Natural killer cell (primary cell): ENCODE data around the gene LAG3. TPM values are rescaled to one million over a fixed set of nuclear protein-coding genes. Genes with fewer than 3 reads are reported as not detected.

ENCODE experiments used
- ATAC-seq, 3 donors: fragments of 150-1000 bp in 2 of 3; fragments of 200-7000 bp in 1 of 3; cut with Tn5 transposase; 1 replicate in 1 of 3; 2 replicates in 2 of 3; pipeline ENCODE4 v1.10.0; 2021; ENCODE audit warnings: mild to moderate bottlenecking in 2 of 3, moderate library complexity in 2 of 3
- DNase-seq, 2 donors: peaks; one replicate each; pipeline versions ENCODE4 v3.0.0 to v3.0.0-alpha.2; 2013 to 2021; ENCODE audit warnings: mixed read lengths in 1 of 2
- H3K27ac ChIP-seq: one replicate; pipeline ENCODE4 v1.5.1; 2013; ENCODE audit warnings: mild to moderate bottlenecking, low read length
- H3K27me3 ChIP-seq: one replicate; pipeline ENCODE4 v1.6.1; 2013; ENCODE audit warnings: low read length; ENCODE audit not compliant: control insufficient read depth, insufficient read depth
- H3K36me3 ChIP-seq: one replicate; pipeline ENCODE4 v1.6.1; 2013; ENCODE audit warnings: low read length; ENCODE audit not compliant: control insufficient read depth, insufficient read depth
- H3K4me1 ChIP-seq: one replicate; pipeline ENCODE4 v1.6.1; 2013; ENCODE audit warnings: low read length; ENCODE audit not compliant: control insufficient read depth, insufficient read depth
- H3K4me3 ChIP-seq: one replicate; pipeline ENCODE4 v1.5.1; 2013; ENCODE audit warnings: low read length
- H3K9me3 ChIP-seq: one replicate; pipeline ENCODE4 v1.6.1; 2013; ENCODE audit warnings: low read length; ENCODE audit not compliant: control insufficient read depth, insufficient read depth
- H3K27ac Mint-ChIP-seq, 2 donors: one replicate each; pipeline ENCODE4 v1.8.0; 2022; ENCODE audit warnings: mild to moderate bottlenecking in 2 of 2, mixed read lengths in 2 of 2, moderate library complexity in 1 of 2
- H3K27me3 Mint-ChIP-seq, 2 donors: one replicate each; pipeline ENCODE4 v1.8.0; 2022; ENCODE audit warnings: low read depth in 2 of 2, mixed read lengths in 2 of 2
- H3K36me3 Mint-ChIP-seq: one replicate; pipeline ENCODE4 v1.8.0; 2022; ENCODE audit warnings: mixed read lengths
- H3K4me1 Mint-ChIP-seq, 2 donors: one replicate each; pipeline ENCODE4 v1.8.0; 2022; ENCODE audit warnings: mixed read lengths in 2 of 2
- H3K4me3 Mint-ChIP-seq: one replicate; pipeline ENCODE4 v1.8.0; 2022; ENCODE audit warnings: mild to moderate bottlenecking, moderate library complexity, mixed read lengths
- H3K9me3 Mint-ChIP-seq, 2 donors: one replicate each; pipeline ENCODE4 v1.8.0; 2022; ENCODE audit warnings: mixed read lengths in 2 of 2
- WGBS: methylation state at CpG from one replicate; pipeline ENCODE4 v1.1.7; 2013; ENCODE audit warnings: missing lambda C conversion rate; ENCODE audit not compliant: insufficient coverage; 5-methylcytosine and 5-hydroxymethylcytosine counted together
- intact Hi-C: fragments of 100-400 bp; cut with micrococcal nuclease; formaldehyde crosslinking; loops from one replicate; pipeline ENCODE4 v1.14.2; 2022
- total RNA-seq, 4 donors: library from RNA; stranded (reverse); fragments of 120-200 nt in 1 of 4; gene quantifications; one replicate each; pipeline versions ENCODE4 v1.2.3 to v1.2.4, GENCODE V29; 2013 to 2022
- TF ChIP-seq, protein P1 (sequence below): fragments of 200-600 bp; IDR thresholded peaks from one replicate; pipeline ENCODE4 v1.8.0; 2022; ENCODE audit warnings: antibody characterized with exemption

The LAG3 gene
- total RNA-seq, 3 donors from 2014 or later (not counting 1 experiment from before 2014, with no cell fraction given): 0.36 to 7.6 (median 0.78) TPM

DNA sequence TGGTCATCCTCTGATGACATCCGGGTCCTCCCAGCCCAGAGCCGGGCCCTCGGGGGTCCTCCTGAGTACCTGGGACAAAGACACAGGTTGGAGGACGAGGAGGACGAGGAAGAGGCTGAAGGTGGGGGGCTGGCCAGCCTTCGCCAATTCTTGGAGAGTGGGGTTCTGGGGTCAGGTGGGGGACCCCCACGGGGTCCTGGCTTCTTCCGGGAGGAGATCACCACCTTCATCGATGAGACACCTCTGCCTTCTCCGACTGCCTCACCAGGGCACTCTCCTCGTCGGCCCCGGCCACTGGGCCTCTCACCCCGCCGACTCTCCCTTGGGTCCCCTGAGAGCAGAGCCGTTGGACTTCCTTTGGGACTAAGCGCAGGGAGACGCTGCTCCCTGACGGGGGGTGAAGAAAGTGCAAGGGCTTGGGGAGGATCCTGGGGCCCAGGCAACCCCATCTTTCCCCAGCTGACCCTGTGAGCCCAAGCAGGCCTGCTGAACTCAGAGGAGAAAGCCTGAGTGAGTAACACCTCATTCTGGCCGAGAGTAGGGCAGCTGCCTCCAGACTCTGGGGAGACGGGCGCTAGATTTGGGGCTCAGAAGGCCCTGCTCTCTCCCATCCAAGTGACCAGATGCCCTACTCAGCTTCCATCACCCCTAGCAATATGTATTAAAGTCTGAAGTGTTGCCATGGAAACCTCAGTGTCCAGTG is 54.6 kb downstream of the LAG3 start:
- ATAC-seq (no peak), DNase-seq (no peak)
- Histone ChIP-seq H3K4me3 (no peak overlapping the region), H3K36me3 (no peaks in the 10 kb centered on the region), H3K27ac (no peak overlapping the region), H3K4me1 (peaks cover 25% of the 10 kb centered on the region), H3K9me3 (no peaks in the 10 kb centered on the region), H3K27me3 (peaks cover 49% of the 10 kb centered on the region)
- Mint-ChIP-seq H3K4me1 (peaks cover 20 to 37% of the 10 kb centered on the region in 2 donors), H3K4me3 (peak overlapping the region; percentile 70), H3K27me3 (peaks cover 68 to 78% of the 10 kb centered on the region in 2 donors), H3K36me3 (no peaks in the 10 kb centered on the region), H3K27ac (no peak overlapping the region), H3K9me3 (no peaks in the 10 kb centered on the region)
- WGBS: 91% methylated on average over 22 of the region's 22 CpGs
- TF ChIP-seq, protein P1, sequence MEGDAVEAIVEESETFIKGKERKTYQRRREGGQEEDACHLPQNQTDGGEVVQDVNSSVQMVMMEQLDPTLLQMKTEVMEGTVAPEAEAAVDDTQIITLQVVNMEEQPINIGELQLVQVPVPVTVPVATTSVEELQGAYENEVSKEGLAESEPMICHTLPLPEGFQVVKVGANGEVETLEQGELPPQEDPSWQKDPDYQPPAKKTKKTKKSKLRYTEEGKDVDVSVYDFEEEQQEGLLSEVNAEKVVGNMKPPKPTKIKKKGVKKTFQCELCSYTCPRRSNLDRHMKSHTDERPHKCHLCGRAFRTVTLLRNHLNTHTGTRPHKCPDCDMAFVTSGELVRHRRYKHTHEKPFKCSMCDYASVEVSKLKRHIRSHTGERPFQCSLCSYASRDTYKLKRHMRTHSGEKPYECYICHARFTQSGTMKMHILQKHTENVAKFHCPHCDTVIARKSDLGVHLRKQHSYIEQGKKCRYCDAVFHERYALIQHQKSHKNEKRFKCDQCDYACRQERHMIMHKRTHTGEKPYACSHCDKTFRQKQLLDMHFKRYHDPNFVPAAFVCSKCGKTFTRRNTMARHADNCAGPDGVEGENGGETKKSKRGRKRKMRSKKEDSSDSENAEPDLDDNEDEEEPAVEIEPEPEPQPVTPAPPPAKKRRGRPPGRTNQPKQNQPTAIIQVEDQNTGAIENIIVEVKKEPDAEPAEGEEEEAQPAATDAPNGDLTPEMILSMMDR: no peak
- intact Hi-C loops: loop anchor here (5.0 kb wide), 1 partner anchor 75 kb away; the partner anchor contains the start of gene MLF2

DNA sequence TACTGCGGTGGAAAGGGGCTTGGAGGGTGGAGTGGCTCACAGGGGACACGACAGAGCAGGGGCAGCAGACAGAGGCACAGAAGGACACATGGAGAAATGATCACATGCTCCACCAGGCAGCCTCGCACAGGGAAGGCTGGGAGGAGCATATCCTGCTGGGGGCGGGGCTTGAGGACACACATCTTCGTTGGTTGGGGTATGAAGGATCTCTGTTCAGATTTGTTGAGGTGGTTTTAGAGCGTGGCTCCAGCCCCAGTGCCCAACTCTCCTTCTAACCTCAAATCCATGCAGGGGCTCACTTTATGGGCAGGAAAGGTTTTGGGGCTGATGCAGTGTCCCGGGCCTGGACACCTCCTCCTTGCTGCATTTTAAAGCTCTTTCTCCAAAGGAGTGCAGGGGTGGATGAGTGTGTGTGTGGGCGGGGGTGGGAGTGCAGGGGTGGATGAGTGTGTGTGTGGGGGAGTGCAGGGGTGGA is 55.2 kb downstream of the LAG3 start:
- Mint-ChIP-seq H3K4me1 (peaks cover 20 to 33% of the 10 kb centered on the region in 2 donors), H3K36me3 (no peaks in the 10 kb centered on the region), H3K9me3 (no peaks in the 10 kb centered on the region), H3K27me3 (peaks cover 72% of the 10 kb centered on the region in 2 donors), H3K4me3 (peak overlapping the region; percentile 70), H3K27ac (no peak overlapping the region)
- ATAC-seq: no peak
- intact Hi-C loops: loop anchor here (5.0 kb wide), 1 partner anchor 75 kb away; the partner anchor contains the start of gene MLF2
- no peak overlapping the region for H3K4me3 ChIP-seq
- H3K9me3 ChIP-seq: no peaks in the 10 kb centered on the region
- TF ChIP-seq, protein P1: no peak
- H3K4me1 ChIP-seq: peaks cover 22% of the 10 kb centered on the region
- H3K27me3 ChIP-seq: peaks cover 44% of the 10 kb centered on the region
- H3K36me3 ChIP-seq: no peaks in the 10 kb centered on the region
- H3K27ac ChIP-seq: no peak overlapping the region
- DNase-seq: peak in 1 of 2 donors; percentile 56
- WGBS: 7% methylated on average over 4 of the region's 8 CpGs

Other genes with a start within 250 kb of the LAG3 start
- 100 to 1,000 TPM; 606 to 729 (median 642) TPM for gene GAPDH, start 238.0 kb upstream of the LAG3 start, total RNA-seq
- 10 to 100 TPM; 51.5 to 67.7 (median 62.3) TPM for gene IFFO1, start 216.5 kb upstream of the LAG3 start, total RNA-seq
- 100 to 1,000 TPM in 1 of 3 donors, 10 to 100 TPM in 2; 85.2 to 105 (median 89.1) TPM for gene NOP2, start 204.2 kb upstream of the LAG3 start, total RNA-seq
- 100 to 1,000 TPM; 568 to 795 (median 658) TPM for gene CHD4, start 165.1 kb upstream of the LAG3 start, total RNA-seq
- 10 to 100 TPM in 2 of 3 donors, 1 to 10 TPM in 1; 10.0 to 27.8 (median 17.3) TPM for gene LPAR5, start 136.6 kb upstream of the LAG3 start, total RNA-seq
- gene ACRBP, start 125.1 kb upstream of the LAG3 start, total RNA-seq: 10 to 100 TPM in 1 of 3 donors, 1 to 10 TPM in 2; 2.1 to 12.2 (median 4.7) TPM
- 10 to 100 TPM; 29.9 to 40.9 (median 30.2) TPM for gene ING4, start 109.4 kb upstream of the LAG3 start, total RNA-seq
- gene ZNF384, start 83.1 kb upstream of the LAG3 start, total RNA-seq: 100 to 1,000 TPM in 2 of 3 donors, 10 to 100 TPM in 1; 95.1 to 101 (median 100) TPM
- not detected for gene PIANP, start 71.7 kb upstream of the LAG3 start, total RNA-seq
- gene COPS7A, start 48.5 kb upstream of the LAG3 start, total RNA-seq: 10 to 100 TPM; 23.5 to 29.8 (median 28.9) TPM
- gene MLF2, start 19.4 kb upstream of the LAG3 start, total RNA-seq: 100 to 1,000 TPM; 114 to 117 (median 116) TPM
- 10 to 100 TPM in 1 of 3 donors, 1 to 10 TPM in 2; 2.3 to 33.2 (median 2.8) TPM for gene PTMS, start 6.2 kb upstream of the LAG3 start, total RNA-seq
- 10 to 100 TPM in 1 of 3 donors, 1 to 10 TPM in 2; 8.5 to 10.1 (median 9.8) TPM for gene CD4, start 17.0 kb downstream of the LAG3 start, total RNA-seq
- 1 to 10 TPM in 1 of 3 donors, under 1 TPM in 2; 0.39 to 2.1 (median 0.68) TPM for gene GPR162, start 49.3 kb downstream of the LAG3 start, total RNA-seq
- gene P3H3, start 55.9 kb downstream of the LAG3 start, total RNA-seq: 1 to 10 TPM in 1 of 3 donors, under 1 TPM in 1, not detected in 1; 0.72 to 1.8 TPM
- gene GNB3, start 68.4 kb downstream of the LAG3 start, total RNA-seq: not detected
- gene CDCA3, start 78.8 kb downstream of the LAG3 start, total RNA-seq: 1 to 10 TPM; 1.4 to 3.3 (median 1.4) TPM
- gene USP5, start 79.6 kb downstream of the LAG3 start, total RNA-seq: 10 to 100 TPM; 48.3 to 67.2 (median 57.2) TPM
- 100 to 1,000 TPM; 167 to 196 (median 189) TPM for gene TPI1, start 95.0 kb downstream of the LAG3 start, total RNA-seq
- 10 to 100 TPM in 1 of 3 donors, 1 to 10 TPM in 2; 8.1 to 19.1 (median 8.4) TPM for gene SPSB2, start 100.8 kb downstream of the LAG3 start, total RNA-seq
- 10 to 100 TPM in 1 of 3 donors, 1 to 10 TPM in 2; 8.1 to 16.8 (median 9.8) TPM for gene LRRC23, start 132.3 kb downstream of the LAG3 start, total RNA-seq
- 10 to 100 TPM; 21.6 to 30.8 (median 23.1) TPM for gene ENO2, start 142.1 kb downstream of the LAG3 start, total RNA-seq
- 10 to 100 TPM; 29.3 to 34.0 (median 31.9) TPM for gene ATN1, start 155.4 kb downstream of the LAG3 start, total RNA-seq
- not detected for gene RNU7-1, start 171.3 kb downstream of the LAG3 start, total RNA-seq
- gene C12orf57, start 171.5 kb downstream of the LAG3 start, total RNA-seq: 100 to 1,000 TPM; 125 to 157 (median 126) TPM
- gene PTPN6, start 178.8 kb downstream of the LAG3 start, total RNA-seq: 100 to 1,000 TPM; 279 to 357 (median 312) TPM
- gene PHB2, start 198.1 kb downstream of the LAG3 start, total RNA-seq: 100 to 1,000 TPM; 123 to 133 (median 127) TPM
- 10 to 100 TPM; 22.1 to 30.4 (median 23.3) TPM for gene EMG1, start 198.4 kb downstream of the LAG3 start, total RNA-seq
- gene LPCAT3, start 246.0 kb downstream of the LAG3 start, total RNA-seq: 10 to 100 TPM; 45.6 to 54.3 (median 45.6) TPM